H1 (cell line): ENCODE data around the gene COQ9. TPM values are rescaled to one million over a fixed set of nuclear protein-coding genes. Genes with fewer than 3 reads are reported as not detected.

Experiments
- CTCF ChIA-PET: fragments of 300-600 bp; sonication (Branson Sonifier 250); formaldehyde crosslinking; loops from one replicate; lab custom pipeline; 2021; ENCODE audit not compliant: partially characterized antibody; lab: Charles Lee
- POLR2A ChIA-PET: fragments of 300-600 bp; sonication (Branson Sonifier 250); formaldehyde crosslinking; loops from one replicate; lab custom pipeline; 2021; ENCODE audit warnings: inconsistent platforms; ENCODE audit not compliant: partially characterized antibody; lab: Charles Lee
- DNase-seq, 2 experiments: peaks; one replicate each; pipeline versions ENCODE4 v3.0.0 to v3.0.0-alpha.2; 2010 to 2022; ENCODE audit warnings: low spot score in 2 of 2, low read depth in 1 of 2, mixed read lengths in 1 of 2
- FAIRE-seq: peaks from 2 replicates; lab custom pipeline; 2011; peaks lifted over from hg19 to GRCh38; lab: Jason Lieb, UNC
- H2AFZ ChIP-seq: 2 replicates; pipeline ENCODE4 v1.8.1; 2012; ENCODE audit warnings: low read length, inconsistent platforms
- H2AK5ac ChIP-seq: 2 replicates; pipeline ENCODE4 v1.6.1; 2013; ENCODE audit warnings: low read depth, low read length
- H2BK120ac ChIP-seq: replicated peaks from 2 replicates; pipeline ENCODE3; 2013; ENCODE audit warnings: low read depth, low read length, inconsistent platforms
- H2BK12ac ChIP-seq: 2 replicates; pipeline ENCODE4 v1.6.1; 2013; ENCODE audit warnings: low read depth, low read length
- H2BK15ac ChIP-seq: 2 replicates; pipeline ENCODE4 v1.6.1; 2013; ENCODE audit warnings: low read length
- H2BK20ac ChIP-seq: 2 replicates; pipeline ENCODE4 v1.6.1; 2013; ENCODE audit warnings: low read length
- H2BK5ac ChIP-seq: 2 replicates; pipeline ENCODE4 v1.6.1; 2013; ENCODE audit warnings: low read depth, low read length
- H3K14ac ChIP-seq: 2 replicates; pipeline ENCODE4 v1.6.1; 2013; ENCODE audit warnings: inconsistent platforms; ENCODE audit not compliant: insufficient read length
- H3K18ac ChIP-seq: 2 replicates; pipeline ENCODE4 v1.6.1; 2013; ENCODE audit warnings: low read length; ENCODE audit errors: extremely low read depth
- H3K23ac ChIP-seq: 2 replicates; pipeline ENCODE4 v1.6.1; 2013; ENCODE audit warnings: inconsistent platforms; ENCODE audit not compliant: insufficient read length
- H3K23me2 ChIP-seq: 2 replicates; pipeline ENCODE4 v1.6.1; 2013; ENCODE audit warnings: low read depth, low read length
- H3K27ac ChIP-seq: 2 replicates; pipeline ENCODE4 v1.6.1; 2011; ENCODE audit warnings: low read depth, low read length, inconsistent platforms
- H3K27me3 ChIP-seq, 4 experiments: replicated peaks in 1 of 4; 1 replicate in 1 of 4; 2 replicates in 3 of 4; pipeline versions ENCODE4 v1.6.1 to v1.8.1; 2011 to 2013; ENCODE audit warnings: low read length in 3 of 4, mild to moderate bottlenecking in 3 of 4, inconsistent platforms in 2 of 4, mixed read lengths in 2 of 4, moderate library complexity in 1 of 4; ENCODE audit not compliant: control insufficient read depth in 3 of 4, insufficient read depth in 3 of 4; ENCODE audit errors: extremely low read depth in 1 of 4
- H3K36me3 ChIP-seq, 4 experiments: 2 replicates each; pipeline versions ENCODE4 v1.6.1 to v1.8.1; 2011 to 2013; ENCODE audit warnings: mild to moderate bottlenecking in 4 of 4, low read length in 3 of 4, moderate library complexity in 2 of 4, control low read depth in 1 of 4, inconsistent platforms in 1 of 4; ENCODE audit not compliant: insufficient read depth in 4 of 4, control insufficient read depth in 2 of 4
- H3K4ac ChIP-seq: replicated peaks from 2 replicates; pipeline ENCODE3; 2013; ENCODE audit warnings: low read length, low read depth, mixed read lengths, inconsistent platforms; ENCODE audit not compliant: insufficient read length
- H3K4me1 ChIP-seq, 4 experiments: replicated peaks in 1 of 4; 1 replicate in 1 of 4; 2 replicates in 3 of 4; pipeline versions ENCODE4 v1.6.1 to v1.8.1; 2011 to 2013; ENCODE audit warnings: low read length in 3 of 4, inconsistent platforms in 2 of 4, mixed read lengths in 1 of 4; ENCODE audit not compliant: insufficient read depth in 4 of 4, control insufficient read depth in 3 of 4
- H3K4me2 ChIP-seq, 2 experiments: 2 replicates each; pipeline versions ENCODE4 v1.6.1 to v1.8.1; 2011 to 2013; ENCODE audit warnings: low read depth in 2 of 2, low read length in 2 of 2, control low read depth in 1 of 2, inconsistent platforms in 1 of 2, mild to moderate bottlenecking in 1 of 2; ENCODE audit not compliant: insufficient read depth in 1 of 2
- H3K4me3 ChIP-seq, 4 experiments: fragments of 200-600, 300-600 bp in 1 of 4; sonication (generic), shearing (Covaris generic), sonication (Bioruptor Twin) in 1 of 4; 2 replicates each; pipeline versions ENCODE4 v1.5.1 to v1.8.1; 2011 to 2016; ENCODE audit warnings: low read length in 4 of 4, low read depth in 3 of 4, control low read depth in 2 of 4, inconsistent platforms in 2 of 4, mild to moderate bottlenecking in 2 of 4, mixed read lengths in 1 of 4, moderate library complexity in 1 of 4; ENCODE audit not compliant: insufficient read depth in 2 of 4; ENCODE audit errors: extremely low read depth in 1 of 4
- H3K56ac ChIP-seq: replicated peaks from 2 replicates; pipeline ENCODE3; 2013; ENCODE audit warnings: low read depth, mild to moderate bottlenecking, mixed read lengths, low read length, inconsistent platforms; ENCODE audit not compliant: insufficient read length
- H3K79me1 ChIP-seq: 2 replicates; pipeline ENCODE4 v1.6.1; 2013; ENCODE audit warnings: low read depth, low read length, control low read depth
- H3K79me2 ChIP-seq, 2 experiments: 2 replicates each; pipeline versions ENCODE4 v1.6.1 to v1.8.1; 2012 to 2013; ENCODE audit warnings: low read length in 2 of 2, mild to moderate bottlenecking in 2 of 2, inconsistent platforms in 1 of 2; ENCODE audit not compliant: insufficient read depth in 2 of 2, control insufficient read depth in 1 of 2
- H3K9ac ChIP-seq, 4 experiments: replicated peaks in 1 of 4; 1 replicate in 1 of 4; 2 replicates in 3 of 4; pipeline versions ENCODE4 v1.6.1 to v1.8.1; 2011 to 2013; ENCODE audit warnings: low read depth in 3 of 4, low read length in 3 of 4, control low read depth in 2 of 4, mild to moderate bottlenecking in 2 of 4, moderate library complexity in 2 of 4, inconsistent platforms in 1 of 4; ENCODE audit errors: extremely low read depth in 1 of 4
- H3K9me3 ChIP-seq, 2 experiments: 2 replicates each; pipeline versions ENCODE4 v1.6.1 to v1.8.1; 2012 to 2013; ENCODE audit warnings: mild to moderate bottlenecking in 2 of 2, moderate library complexity in 2 of 2, control low read depth in 1 of 2, inconsistent platforms in 1 of 2, low read depth in 1 of 2, low read length in 1 of 2, mixed read lengths in 1 of 2; ENCODE audit not compliant: insufficient read depth in 2 of 2
- H4K20me1 ChIP-seq, 2 experiments: replicated peaks in 1 of 2; 2 replicates each; pipeline versions ENCODE3 to v1.8.1; 2011 to 2013; ENCODE audit warnings: inconsistent platforms in 2 of 2, low read length in 2 of 2, mild to moderate bottlenecking in 1 of 2; ENCODE audit not compliant: insufficient read depth in 2 of 2, control insufficient read depth in 1 of 2
- H4K5ac ChIP-seq: 2 replicates; pipeline ENCODE4 v1.6.1; 2013; ENCODE audit warnings: low read length, low read depth, mixed read lengths, inconsistent platforms; ENCODE audit not compliant: insufficient read length
- H4K8ac ChIP-seq: 2 replicates; pipeline ENCODE4 v1.8.0; 2013; ENCODE audit warnings: mild to moderate bottlenecking, moderate library complexity, low read length, inconsistent platforms; ENCODE audit not compliant: insufficient read depth; ENCODE audit errors: extremely low read depth
- H4K91ac ChIP-seq: replicated peaks from 2 replicates; pipeline ENCODE3; 2013; ENCODE audit warnings: low read length, mixed read lengths, inconsistent platforms; ENCODE audit not compliant: insufficient read length
- POLR2AphosphoS5 ChIP-seq: IDR thresholded peaks from 2 replicates; pipeline ENCODE4 v1.6.1; 2011; ENCODE audit warnings: low read depth, low read length
- TCF12 ChIP-seq: IDR thresholded peaks from 2 replicates; pipeline ENCODE4 v1.6.1; 2011; ENCODE audit warnings: low read depth, mild to moderate bottlenecking, low read length
- WGBS, 2 experiments: shearing (Covaris generic) in 1 of 2; methylation state at CpG; one replicate each; pipeline versions ENCODE4 v1.1.6 to v1.1.7; 2013 to 2015; ENCODE audit warnings: low lambda C conversion rate in 2 of 2, mixed read lengths in 2 of 2, inconsistent platforms in 1 of 2, low coverage in 1 of 2, missing lambda C conversion rate in 1 of 2; ENCODE audit not compliant: insufficient replicate concordance in 2 of 2, insufficient coverage in 1 of 2, insufficient read length in 1 of 2; ENCODE audit errors: extremely low coverage in 1 of 2, missing lambda C conversion rate in 1 of 2; 5-methylcytosine and 5-hydroxymethylcytosine counted together
- polyA plus RNA-seq, 7 experiments: library from polyadenylated mRNA; depleted of rRNA in 3 of 7; stranded (reverse) in 5 of 7; unstranded in 2 of 7; fragments of >200 nt in 5 of 7; fragments of 200-250 nt in 2 of 7; gene quantifications; 1 replicate in 5 of 7; 2 replicates in 1 of 7; 4 replicates in 1 of 7; pipeline versions ENCODE4 v1.2.1 to v1.2.3, GENCODE V29; 2011 to 2013; ENCODE audit warnings: missing spikeins in 2 of 7, mixed read lengths in 2 of 7
- total RNA-seq: library from RNA; stranded (reverse); fragmentation: NEBNext Ultra II Directional; extraction: Animal tissue kit (Norgen Biotek cat#: 25700); gene quantifications from 2 replicates; pipeline ENCODE4 v1.2.1, GENCODE V29; 2021

The COQ9 gene
- total and polyA plus RNA-seq, 2 of the 8 experiments (the other 6 are each of a cell fraction or from before 2014, with no cell fraction given), result 33.3 to 60.3 TPM

GRCh38 chr16:57464523-57464922, 17.2 kb downstream of the COQ9 start:
- H2BK20ac ChIP-seq, result no peak overlapping the region

More at GRCh38 chr16:57464523-57464922, 17.2 kb downstream of the COQ9 start:
- Histone ChIP-seq H3K14ac (no peak overlapping the region), H3K9me3 (no peaks in the 10 kb centered on the region), H3K4me1 (no peaks in the 10 kb centered on the region; a peak in 2 of 7 replicates), H4K20me1 (peaks cover 0 to 8% of the 10 kb centered on the region in 2 experiments), H3K23ac (no peak overlapping the region), H4K91ac (no peak overlapping the region), H3K4me3 (no peak overlapping the region), H4K5ac (no peak overlapping the region)
- no peak for TF ChIP-seq TCF12
- TF ChIP-seq POLR2AphosphoS5, result no peak
- TF ChIP-seq, all 59 proteins: peak for 0
- no peak overlapping the region for H2AK5ac ChIP-seq
- H3K36me3 ChIP-seq, result peaks cover 11 to 52% (median 40%) of the 10 kb centered on the region in 4 experiments
- WGBS, 2 experiments, result 87% methylated on average over 2 of the region's 2 CpGs; no CpG with 5 or more reads in 1 of the 2 experiments
- no peak overlapping the region for H3K4me2 ChIP-seq
- ChIA-PET POLR2A (interaction anchor here (1.0 to 4.2 kb wide), 3 partner anchors 8 to 17 kb away, joined by 3 to 30 read pairs (median 4); partner anchors contain the start of genes CIAPIN1 and COQ9), CTCF (interaction anchor here (1.1 to 11.9 kb wide), 8 partner anchors 10 to 64 kb away, joined by 3 to 144 read pairs (median 4); no protein-coding TSS in a partner anchor)
- peaks cover 4 to 26% of the 10 kb centered on the region in 2 experiments; a peak in 3 of 4 replicates for H3K79me2 ChIP-seq
- H3K18ac ChIP-seq, result no peak overlapping the region
- peaks cover 5% of the 10 kb centered on the region for H3K23me2 ChIP-seq
- H3K9ac ChIP-seq, result no peak overlapping the region
- no peak overlapping the region for H2AFZ ChIP-seq
- DNase-seq (no peak), FAIRE-seq (no peak)
- H2BK5ac ChIP-seq, result no peak overlapping the region
- no peak overlapping the region for H4K8ac ChIP-seq
- H2BK120ac ChIP-seq, result no peak overlapping the region
- peaks cover 11% of the 10 kb centered on the region for H3K79me1 ChIP-seq
- H2BK12ac ChIP-seq, result no peak overlapping the region
- no peak overlapping the region for H3K4ac ChIP-seq
- H3K27ac ChIP-seq, result no peak overlapping the region
- H3K56ac ChIP-seq, result no peak overlapping the region
- H2BK15ac ChIP-seq, result no peak overlapping the region
- no peaks in the 10 kb centered on the region for H3K27me3 ChIP-seq
